Activated CD8-positive, alpha-beta memory T cell treated with anti-CD3 and anti-CD28 coated beads, Interleukin-2, amount 50 U/mL, for 4 hours (primary cell): ENCODE results near the gene COL9A2.
A peak's percentile ranks its signal among the peaks of the same experiment; 100 is the strongest.

ENCODE experiments used
- DNase-seq: peaks from one replicate; pipeline ENCODE4 v3.0.0-alpha.2; 2020

COL9A2 gene

DNA sequence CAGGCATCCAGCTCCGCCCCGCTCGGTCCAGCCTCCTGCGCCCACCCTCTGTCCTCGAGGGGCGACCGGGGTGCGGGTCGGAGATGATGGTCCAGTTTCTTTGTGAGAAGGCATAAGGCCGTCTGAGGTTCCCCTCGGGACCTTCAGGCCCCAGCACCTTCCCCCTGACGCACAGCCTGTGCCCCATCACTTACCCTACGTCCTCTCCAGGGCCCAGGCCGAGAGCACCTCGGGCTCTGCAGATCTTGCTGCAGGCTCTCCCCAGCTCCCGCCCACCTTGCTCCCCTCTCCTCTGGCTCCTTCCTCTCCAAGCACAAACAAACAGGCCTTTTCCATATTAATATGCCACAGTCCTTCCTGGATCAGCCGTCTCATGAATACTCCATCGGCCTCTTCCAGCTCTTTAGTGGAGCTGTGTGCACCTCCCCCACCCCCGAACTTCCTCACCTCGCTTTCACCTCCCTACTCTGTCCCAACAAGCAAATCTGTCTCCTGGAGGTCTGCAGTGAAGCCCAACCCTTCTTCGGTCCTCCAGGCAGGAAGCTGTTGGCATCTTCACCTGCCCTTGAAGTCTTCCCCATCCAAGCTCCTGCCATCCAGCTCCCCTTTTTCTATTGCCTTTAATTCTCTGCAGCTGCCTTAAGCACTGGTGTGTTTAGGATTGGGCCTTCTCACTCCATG lies 448 bp upstream of the COL9A2 start:
- DNase-seq = no peak

DNA sequence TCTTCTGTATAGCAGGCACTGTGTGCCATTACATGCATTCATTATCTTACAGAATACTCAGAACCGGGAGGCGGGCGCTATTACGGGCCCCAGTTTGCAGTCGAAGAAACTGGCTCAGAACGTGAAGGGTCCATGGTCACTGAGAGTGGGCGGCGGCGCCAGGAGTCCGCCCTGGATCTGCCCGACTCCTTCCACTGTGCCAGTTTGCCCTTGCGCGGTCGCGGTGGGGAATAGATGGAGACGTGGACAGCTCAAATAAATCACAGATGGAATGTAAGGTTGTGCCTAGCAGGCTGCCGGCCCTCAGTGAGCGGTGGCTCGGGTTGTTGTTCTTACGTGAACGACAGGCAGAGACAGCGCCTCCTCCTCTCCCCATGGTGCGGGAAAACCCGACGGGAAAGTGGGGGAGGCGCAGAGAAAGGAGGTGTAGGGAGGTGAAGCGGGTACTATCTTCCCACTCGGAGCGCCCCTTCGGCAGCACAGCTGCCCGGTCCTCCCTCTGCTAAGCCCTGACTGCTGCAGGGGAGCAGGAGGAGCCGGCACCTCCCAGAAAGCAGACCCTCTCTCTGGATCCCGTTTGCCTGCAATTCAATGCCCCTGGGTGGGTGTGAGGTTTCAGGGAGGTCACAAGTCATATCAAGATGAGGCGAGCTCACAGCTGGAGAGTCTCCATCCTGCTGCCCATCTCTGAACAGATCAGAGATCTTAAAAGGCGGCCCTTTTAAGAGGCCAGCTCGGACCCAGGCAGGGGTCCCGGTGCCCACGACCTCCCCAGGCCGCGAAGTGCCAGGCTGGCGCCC lies 1.1 kb downstream of the COL9A2 start:
- peak; percentile 28 for DNase-seq

DNA sequence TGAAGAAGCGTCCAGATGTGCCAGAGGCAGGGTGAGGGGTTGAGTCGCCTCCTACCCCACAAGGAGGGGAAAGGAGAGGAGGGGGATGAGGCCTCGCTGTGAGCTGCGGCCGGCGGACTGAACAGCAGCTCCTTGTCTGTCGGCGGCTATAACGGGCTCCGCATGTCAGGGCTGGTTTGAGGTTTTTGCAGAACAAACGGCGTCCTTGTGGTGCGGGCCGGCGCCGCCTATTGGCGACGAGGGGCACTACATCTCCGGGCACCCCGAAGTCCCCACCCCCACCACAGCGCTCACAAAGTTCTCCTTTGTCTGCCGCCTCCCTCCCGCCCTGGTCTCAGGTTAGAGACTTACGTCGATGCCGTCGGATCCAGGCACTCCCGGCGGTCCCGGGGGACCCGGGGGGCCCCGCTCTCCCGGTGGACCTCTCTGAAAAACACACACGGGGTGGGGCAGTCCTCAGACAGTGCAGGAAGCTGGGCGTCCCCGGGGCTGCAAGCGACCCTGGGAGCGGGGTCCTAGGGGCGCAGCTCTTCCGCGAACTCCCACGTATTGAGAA lies 1.8 kb downstream of the COL9A2 start:
- DNase-seq = peak; percentile 84

DNA sequence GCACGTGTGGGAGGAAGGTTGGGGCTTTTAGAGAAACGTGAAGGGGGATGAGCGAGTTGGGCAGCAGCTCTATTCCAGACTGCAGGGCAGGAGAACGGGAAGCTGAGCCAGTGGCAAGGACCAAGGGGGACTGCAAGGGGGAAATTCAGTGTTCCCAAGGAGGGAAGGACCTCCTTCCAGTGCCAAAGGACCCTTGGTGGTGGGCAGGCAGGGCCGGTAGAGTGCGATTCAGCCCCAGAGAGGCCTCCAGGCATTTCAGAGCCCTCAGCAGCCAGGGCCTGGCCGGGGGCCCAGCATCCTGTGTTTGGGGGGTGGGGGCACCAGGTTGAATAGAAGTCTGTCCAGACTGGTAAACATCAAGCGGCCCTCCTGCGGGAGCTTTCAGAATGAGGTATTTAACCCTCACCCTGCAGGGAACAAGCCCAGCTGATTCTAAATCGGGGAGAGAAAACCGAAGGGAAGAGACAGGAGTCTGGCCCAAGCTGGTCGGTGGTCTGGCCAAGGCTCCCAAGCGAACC lies 2.3 kb downstream of the COL9A2 start:
- no peak for DNase-seq

DNA sequence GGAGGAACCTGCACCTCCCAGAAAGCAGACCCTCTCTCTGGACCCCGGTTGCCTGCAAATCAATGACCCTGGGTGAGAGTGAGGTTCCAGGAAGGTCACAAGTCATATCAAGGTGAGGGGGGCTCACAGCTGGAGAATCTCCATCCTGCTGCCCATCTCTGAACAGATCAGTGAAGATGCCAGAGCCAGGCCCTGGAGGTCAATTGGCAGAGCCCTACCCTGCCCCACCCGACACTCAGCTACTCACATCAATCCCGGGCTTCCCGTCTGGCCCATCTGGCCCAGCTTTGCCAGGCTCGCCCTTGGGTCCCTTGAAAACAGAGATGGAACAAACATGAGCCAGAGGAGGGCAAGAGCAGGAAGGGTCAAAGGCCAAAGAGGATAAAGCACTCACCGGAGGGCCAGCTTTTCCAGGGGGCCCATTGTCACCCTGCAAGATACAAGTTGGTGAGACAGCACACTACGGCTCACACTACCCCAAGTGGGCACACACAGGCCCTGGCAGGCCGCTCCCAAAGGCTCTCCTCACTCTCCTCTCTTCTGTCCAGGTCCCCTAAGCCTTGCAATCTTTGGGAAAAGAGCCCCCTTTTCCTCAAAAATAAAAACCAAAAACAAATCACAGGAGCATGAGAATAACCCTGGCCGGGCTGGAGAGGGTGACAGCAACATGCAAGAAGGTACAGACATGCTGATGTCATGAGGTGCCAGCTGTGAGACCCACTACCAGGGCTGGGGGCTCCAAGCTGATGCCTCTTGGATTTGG lies 2.9 kb downstream of the COL9A2 start:
- no peak for DNase-seq

DNA sequence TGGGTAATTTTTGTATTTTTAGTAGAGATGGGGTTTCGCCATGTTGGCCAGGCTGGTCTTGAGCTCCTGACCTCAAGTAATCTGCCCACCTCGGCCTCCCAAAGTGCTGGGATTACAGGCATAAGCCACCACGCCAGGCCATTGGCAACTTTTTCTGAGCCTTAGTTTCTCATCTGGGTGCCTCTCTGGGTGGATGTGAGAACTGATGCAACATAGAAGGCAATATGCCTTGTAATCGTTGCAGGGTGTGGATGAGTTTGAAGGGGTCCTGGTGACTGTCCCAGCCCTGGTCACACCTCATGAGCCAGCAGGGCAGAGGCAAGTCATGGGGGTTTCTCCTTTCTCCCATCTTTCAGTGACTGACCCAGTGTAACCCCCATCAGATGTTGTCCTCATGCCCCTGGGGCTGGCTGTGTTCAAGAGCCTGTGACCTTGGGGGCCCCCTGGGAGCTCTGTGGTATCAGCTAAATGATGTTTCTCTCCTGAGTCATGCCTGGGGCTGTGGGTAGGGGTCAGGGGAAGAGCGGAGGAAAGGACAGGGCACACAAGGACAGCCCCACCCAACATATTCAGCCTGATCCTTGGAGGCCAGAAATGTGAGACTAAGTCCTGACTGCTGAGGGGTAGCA lies 3.6 kb downstream of the COL9A2 start:
- DNase-seq = no peak

DNA sequence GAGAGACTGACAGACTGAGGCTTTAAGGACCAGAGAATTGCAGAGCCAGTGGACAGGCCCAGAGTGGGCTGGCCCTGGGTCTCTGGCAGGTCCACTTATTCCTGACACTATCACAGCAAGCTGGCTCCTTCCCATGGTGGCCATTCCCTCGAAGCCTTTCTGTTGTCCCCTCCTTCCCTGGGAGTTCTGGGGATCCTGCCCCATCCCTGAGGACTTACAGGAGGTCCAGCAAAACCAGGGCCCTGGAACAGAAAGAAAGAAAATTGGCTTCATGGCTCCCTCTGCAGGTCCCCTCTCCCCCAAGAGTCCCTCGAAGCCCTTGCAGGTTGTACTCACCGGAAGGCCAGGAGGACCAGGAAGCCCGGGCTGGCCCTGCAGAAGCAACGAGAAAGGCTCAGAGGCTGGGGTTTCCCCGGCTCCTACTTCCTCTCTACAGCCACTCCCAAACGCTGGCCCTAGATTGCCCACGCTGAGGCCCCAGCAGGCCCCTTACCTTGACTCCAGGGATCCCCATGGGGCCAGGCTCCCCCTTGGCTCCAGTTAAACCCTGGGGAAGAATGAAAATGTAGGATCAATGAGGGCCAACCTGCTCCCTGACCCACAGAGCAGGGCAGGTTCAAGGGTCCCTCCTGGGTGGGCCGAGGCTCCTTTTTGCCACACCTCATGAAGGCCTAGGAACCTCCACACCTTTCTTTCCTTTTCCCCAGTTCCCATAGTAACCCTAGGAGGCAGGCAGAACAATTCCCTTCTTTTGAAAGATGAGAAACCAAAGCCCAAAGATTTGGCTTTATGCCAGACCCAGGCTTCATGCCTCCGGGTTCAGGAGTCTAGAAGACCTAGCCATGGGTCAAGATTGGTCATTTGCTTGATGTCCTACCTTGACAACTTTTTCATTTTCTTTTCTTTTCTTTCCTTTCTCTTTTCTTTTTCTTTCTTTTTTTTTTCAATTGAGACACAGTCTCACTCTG lies 4.6 kb downstream of the COL9A2 start:
- DNase-seq = no peak

DNA sequence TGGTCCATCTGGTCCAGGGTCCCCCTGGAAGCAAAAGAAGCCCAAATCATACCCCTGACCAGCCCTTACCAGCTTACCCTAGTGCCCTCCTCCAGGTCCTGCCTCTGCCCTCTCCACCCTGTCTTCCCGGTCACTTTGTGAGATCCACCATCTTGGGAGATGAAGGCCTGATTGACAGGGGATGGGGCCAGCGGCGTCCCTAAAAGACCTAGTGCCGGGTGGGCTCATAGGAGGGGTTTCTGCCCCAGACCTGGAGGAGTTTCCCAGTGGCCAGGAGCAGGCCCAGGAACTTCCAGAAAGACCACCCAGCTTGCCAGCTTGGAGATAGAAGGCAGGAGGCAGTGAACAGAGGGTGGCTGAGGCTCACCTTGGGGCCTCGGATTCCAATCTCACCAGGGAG lies 5.4 kb downstream of the COL9A2 start:
- no peak for DNase-seq

DNA sequence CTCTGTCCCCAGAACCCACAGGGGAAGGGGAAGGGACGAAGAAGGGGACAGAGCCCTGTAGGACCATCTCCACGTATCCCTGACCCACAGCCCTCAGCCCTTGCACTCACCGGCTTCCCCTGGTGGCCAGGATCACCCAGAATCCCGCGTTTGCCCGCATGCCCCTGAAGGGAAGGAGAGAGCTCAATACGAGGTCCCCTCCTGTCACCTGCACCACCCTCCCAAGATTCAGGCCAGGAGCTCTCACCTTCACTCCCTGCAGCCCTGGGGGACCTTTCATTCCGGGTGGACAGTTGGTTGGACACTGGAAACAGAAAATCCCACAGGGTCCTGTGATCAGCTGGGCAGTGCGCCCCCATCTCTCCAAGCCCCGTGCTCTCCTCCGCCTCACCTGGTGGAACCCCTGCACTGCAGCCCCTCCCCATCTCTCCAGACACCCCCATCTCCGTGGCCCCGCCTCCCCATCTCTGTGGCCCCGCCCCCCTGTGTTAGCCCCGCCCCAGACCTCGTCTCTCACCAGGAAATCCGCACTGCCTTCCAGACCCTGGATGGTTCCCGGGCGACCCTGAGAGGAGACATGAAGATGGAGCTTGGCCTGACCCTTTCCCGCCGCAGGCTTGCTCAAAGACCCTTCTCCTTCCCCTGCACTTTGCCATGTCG lies 6.0 kb downstream of the COL9A2 start:
- no peak for DNase-seq

DNA sequence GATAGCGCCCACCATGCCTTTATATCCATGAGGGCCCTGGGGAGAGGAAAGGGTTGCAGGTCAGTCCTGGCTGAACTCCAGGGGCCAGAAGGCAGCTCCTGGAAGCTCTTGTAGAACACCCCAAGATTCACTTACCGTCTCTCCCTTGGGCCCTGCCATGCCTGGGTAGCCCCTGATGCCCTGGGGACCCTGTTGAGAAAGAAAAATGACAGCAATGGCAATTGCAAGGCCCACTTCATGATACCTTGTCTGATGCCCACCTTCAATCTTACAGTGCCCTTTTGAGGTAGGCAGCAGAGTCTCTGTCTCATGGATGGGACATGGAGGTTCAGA lies 7.0 kb downstream of the COL9A2 start:
- no peak for DNase-seq

DNA sequence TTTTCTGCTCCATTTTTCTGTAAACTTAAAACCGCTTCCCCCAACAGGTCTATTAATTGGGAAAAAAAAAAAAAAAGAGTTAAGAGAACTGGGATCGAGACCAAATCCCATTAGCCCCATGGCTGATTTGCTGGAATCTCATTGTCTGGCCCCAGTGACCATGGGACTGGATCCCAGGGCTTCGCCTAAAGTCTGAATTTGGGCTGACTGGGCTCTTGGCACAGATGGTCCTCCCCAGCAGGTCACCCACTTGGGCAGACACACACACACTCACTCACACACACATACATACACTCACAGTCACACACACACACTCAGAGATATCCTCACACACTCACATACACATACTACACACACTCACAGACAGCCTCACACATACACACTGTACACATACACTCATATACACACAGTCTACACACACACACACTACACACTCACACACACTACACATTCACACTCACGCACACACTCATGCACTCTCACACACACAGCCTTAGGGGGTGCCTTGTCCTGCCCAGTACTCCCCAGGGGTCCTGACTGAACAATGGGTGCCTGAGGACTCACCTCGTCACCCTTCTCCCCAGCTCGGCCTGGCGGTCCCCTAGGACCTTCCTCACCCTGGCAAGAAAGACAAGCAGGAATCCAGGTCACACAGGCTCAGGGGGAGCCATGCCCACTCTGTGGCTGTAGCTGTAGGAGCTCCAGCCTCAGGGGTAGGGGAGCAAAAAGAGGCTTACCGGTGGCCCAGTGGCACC lies 7.5 kb downstream of the COL9A2 start:
- DNase-seq = no peak

DNA sequence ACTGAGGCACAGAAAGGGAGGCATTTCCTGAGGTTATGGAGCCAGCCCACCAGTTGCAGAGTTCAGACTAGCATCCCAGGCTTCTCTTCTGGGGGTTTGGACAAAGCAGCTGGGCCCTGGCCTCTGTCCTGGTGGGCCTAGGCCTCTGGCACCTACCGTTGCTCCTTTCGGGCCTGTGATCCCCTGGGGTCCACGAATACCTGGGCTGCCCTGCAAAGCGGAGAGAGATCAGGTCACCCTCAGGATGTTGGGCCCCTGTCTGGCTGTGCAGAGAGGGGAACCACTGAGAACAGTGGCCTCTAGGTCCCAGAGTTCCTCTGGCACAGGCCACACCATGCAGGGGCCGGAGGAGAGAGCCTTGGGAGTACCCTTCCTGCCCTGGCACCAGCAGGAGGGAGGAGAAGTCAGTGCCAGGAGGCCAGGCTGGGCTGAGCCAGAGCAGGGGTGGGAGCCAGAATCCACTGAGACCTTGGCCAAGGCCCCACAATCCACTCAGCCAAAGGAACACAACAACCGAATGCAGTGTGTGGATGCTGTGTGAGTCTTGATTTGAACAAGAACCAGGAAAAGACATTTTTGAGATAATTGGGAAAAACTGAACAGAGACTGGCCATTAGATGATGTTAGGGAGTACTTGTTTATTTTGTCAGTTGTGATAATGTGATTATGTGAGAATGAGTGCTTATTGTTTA lies 8.9 kb downstream of the COL9A2 start:
- no peak for DNase-seq

DNA sequence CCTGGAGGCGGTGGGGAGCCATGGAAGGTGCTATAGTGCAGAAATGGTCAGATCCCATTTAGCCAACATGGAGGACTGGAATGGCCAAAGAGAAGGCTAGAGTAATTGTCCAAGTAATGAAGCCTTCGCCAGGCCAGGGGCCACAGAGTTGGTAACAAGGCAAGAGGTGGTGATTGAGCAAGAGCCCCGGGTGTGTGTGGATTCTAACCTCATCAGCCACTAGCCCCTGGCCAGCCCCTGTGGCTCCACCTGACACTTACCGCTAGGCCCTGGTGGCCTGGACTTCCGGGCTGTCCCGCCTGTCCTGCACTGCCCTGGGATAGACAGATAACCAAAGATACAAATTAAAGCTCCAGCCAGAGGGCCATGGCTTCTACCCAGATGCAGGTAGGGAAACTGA lies 9.9 kb downstream of the COL9A2 start:
- no peak for DNase-seq

DNA sequence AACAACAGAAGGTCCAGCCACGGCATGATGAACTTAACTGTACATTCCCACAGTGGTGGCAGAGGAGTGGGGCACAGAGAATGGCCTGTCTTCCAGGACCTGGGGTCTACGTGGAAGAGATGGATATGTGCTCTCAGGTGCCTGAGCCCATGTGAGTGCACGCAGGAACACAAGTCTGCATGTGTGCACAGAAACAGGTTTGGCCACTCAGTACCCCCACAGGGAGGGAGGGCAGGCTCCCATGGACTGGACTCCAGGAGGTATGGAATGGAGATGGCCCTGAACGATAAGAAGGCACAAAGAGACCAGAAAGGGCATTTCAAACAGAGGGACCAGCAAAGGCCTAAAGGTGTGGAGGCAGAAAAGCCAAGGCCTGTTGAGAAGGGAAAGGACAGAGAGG lies 10.8 kb downstream of the COL9A2 start:
- no peak for DNase-seq

DNA sequence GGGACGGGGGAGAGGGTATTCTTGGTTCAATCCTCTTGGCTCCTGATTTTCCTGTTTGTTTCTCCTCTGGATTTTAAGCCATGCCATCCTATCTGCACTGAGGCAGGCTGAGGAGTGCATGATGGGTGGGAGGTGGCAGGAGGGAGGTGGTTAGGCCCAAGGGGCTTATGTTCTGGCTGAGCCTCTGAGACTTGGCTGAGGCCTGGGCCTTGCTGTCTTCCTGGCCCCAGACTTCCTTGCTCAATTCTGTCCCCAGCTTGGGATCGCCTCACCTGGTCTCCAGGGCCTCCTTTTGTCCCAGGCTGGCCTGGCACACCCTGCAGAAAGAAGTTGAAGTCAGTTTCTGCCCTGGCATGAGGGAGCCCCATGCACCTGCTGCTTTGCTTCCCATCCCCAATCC lies 11.2 kb downstream of the COL9A2 start:
- DNase-seq = no peak

DNA sequence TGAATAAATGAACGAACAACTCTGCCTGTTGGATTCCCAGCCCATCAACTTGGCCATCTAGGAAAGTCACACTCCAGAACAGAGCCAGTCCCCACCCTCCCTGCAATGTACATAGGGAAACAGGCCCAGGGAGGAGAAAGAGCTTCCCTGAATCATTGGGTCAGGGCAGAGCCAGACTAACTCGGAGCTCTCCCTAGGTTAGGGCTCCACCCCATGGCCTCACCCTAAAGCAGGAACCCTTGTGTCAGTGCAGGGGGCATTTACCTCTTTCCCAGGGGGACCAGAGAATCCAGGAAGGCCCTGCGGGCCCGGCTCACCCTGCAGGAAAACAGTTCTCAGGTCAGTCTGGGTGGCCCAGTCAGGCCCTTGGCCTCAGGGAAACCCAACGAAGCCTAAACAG lies 11.6 kb downstream of the COL9A2 start:
- DNase-seq = no peak

DNA sequence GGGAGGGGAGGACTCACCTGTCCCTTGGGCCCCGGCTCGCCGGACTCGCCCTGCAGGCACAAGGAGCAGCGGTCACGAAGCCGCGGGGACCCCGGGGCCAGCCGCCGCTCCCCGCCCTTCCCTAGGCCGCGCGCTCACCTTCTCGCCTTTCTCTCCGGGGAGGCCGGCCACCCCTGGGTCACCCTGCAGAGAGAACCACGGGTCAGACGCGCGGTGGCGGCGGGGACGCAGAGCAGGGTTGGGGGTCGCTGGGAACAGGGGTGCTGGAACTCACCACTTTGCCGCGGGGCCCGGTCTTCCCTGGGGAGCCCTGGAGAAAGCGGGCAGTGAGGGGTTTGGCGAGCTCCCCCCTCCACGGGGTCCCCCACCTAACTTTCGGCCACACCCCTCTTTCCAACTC lies 13.3 kb downstream of the COL9A2 start:
- DNase-seq = no peak

DNA sequence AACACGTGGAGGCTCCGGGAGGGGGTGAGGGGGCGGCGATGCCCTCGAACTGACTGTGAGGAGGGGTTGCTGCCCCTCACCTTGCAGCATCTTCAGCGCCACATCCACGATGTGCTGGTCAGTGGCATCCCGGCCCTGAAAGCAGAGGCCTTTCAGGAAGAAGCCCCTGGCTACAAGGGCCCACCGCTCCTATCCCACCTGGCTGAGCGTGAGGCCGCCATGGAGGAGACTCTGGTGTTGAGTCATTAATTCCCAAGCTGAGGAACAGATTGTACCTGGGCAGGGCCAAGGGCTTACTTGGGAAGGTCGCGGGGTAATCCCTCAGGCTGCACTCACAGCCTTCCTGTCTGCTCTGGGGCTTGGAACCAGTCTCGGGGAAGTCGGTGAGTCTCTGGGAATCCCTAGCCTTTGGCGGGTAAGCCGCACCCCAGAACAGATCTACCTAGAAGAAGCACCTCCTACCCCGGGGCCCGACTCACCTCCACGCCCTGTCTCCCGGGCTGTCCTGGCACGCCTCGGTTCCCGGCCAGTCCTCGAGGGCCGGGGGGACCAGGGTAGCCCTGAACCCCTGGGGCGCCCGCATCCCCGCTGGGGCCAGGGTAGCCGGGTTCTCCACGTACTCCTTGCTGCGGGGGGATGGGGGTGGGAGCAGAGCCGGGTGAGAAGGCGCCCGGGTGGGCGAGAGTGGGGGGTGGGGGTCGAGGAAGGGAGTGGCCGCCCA lies 13.9 kb downstream of the COL9A2 start:
- no peak for DNase-seq

DNA sequence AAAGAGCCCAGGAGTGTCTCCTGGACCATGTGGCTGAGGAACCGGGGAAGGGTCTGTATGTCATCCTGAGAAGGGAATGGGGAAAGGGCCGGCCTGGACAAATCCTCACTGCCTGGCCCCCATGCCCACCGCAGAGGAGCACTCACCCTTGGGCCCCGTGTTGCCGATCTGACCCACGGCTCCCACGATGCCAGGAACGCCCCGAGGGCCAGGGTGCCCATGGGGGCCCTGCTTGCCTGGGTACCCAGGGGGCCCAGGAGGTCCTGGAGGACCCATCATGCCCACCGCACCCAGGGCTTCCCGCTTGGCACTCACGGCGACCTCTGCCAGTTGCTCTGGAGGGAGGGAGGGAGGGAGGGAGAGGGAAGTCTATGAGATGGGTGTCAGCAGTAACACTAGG lies 14.6 kb downstream of the COL9A2 start:
- DNase-seq = no peak
